ENCODE measurements around the gene GCSAM. TPM values are rescaled to one million over a fixed set of nuclear protein-coding genes. Genes with fewer than 3 reads are reported as not detected.

Gene GCSAM
- total RNA-seq, 1 donor from 2014 or later, result 0.90 TPM

DNA sequence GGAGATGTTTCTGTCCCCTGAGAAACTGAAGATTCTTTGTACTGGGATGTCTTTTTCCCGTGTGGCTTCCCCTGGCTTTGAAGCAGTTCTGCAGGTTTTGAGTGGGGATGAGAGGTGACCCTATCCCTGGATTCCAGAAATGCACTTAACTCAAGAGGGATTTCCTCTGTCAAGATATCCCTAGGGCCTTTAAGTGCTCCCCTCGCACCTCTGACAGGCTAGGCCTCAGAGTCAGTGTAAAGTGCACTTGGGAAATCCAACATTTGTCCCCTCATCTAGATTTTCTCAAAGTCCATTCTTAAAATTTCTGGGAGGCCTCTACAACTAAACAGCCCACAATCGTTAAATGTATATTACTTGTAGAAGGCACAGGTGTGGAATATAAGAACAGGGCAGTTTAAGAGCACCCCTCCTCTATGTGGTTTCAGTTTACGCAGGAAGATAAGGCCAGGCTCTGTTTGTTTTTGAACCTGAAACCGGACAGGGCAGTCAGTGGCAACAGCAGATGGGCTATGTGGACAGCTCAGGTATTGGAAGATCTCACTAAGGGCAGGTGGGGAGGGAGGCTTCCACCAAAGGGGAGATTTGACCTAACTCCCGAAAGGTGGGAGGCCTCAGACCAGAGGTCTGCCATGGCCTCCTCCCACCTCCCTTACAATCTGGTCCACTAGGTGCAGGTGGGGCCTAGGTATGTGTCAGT is 42.0 kb downstream of the GCSAM start:
- H3K36me3 ChIP-seq, result no peaks in the 10 kb centered on the region
- peaks cover 12% of the 10 kb centered on the region for H3K4me1 ChIP-seq
- ATAC-seq, result peak; percentile 10
- intact Hi-C loops (cut with DNase I), result no loop called here
- no peaks in the 10 kb centered on the region for H3K9me3 ChIP-seq
- no peak overlapping the region for H3K27ac ChIP-seq
- no peak for DNase-seq
- no peak for TF ChIP-seq CTCF (IDR thresholded peaks at IDR 0.05)
- no peak overlapping the region for H3K4me3 ChIP-seq
- no peaks in the 10 kb centered on the region for H3K27me3 ChIP-seq

- Histone ChIP-seq H3K4me1 (peaks cover 12% of the 10 kb centered on the region), H3K9me3 (no peaks in the 10 kb centered on the region), H3K4me3 (no peak overlapping the region), H3K36me3 (no peaks in the 10 kb centered on the region), H3K27me3 (no peaks in the 10 kb centered on the region), H3K27ac (no peak overlapping the region)
- intact Hi-C loops (cut with DNase I), result no loop called here
- ATAC-seq, result no peak
- DNase-seq, result no peak
- TF ChIP-seq CTCF (IDR thresholded peaks at IDR 0.05), result no peak
Observed at GRCh38 chr3:112089956-112090886, 42.8 kb downstream of the GCSAM start.

GRCh38 chr3:112088944-112089343 is 44.1 kb downstream of the GCSAM start:
- no peaks in the 10 kb centered on the region for H3K27me3 ChIP-seq
- no peak overlapping the region for H3K27ac ChIP-seq
- TF ChIP-seq CTCF (IDR thresholded peaks at IDR 0.05), result no peak
- no peak for DNase-seq
- ATAC-seq, result no peak
- H3K9me3 ChIP-seq, result no peaks in the 10 kb centered on the region
- intact Hi-C loops (cut with DNase I), result no loop called here
- no peak overlapping the region for H3K4me3 ChIP-seq
- H3K36me3 ChIP-seq, result no peaks in the 10 kb centered on the region
- H3K4me1 ChIP-seq, result peaks cover 12% of the 10 kb centered on the region

DNA sequence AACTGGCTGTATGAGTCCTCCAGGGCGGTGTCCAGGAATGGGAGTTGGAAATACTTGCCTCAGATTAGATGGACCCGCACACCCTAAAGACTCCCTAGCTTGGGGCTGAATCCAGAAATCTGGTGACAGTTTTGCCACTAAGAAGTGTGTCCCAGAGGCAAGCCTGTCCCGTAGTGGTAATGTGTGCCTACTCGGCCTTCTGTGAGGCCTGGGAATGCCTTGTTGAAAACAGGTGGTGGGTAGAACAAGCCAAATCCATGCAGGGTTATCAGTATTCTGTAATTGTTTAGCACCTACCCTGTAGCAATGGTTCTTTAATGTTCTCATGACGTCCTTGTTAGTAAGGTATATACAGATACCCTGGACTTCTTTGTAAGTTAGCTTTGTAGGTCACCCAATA is 45.3 kb downstream of the GCSAM start:
- Histone ChIP-seq H3K27me3 (no peaks in the 10 kb centered on the region), H3K9me3 (no peaks in the 10 kb centered on the region), H3K36me3 (no peaks in the 10 kb centered on the region), H3K4me3 (peak overlapping the region; percentile 63), H3K27ac (no peak overlapping the region), H3K4me1 (peaks cover 12% of the 10 kb centered on the region)
- intact Hi-C loops (cut with DNase I), result no loop called here
- no peak for ATAC-seq
- no peak for TF ChIP-seq CTCF (IDR thresholded peaks at IDR 0.05)
- DNase-seq, result no peak

DNA sequence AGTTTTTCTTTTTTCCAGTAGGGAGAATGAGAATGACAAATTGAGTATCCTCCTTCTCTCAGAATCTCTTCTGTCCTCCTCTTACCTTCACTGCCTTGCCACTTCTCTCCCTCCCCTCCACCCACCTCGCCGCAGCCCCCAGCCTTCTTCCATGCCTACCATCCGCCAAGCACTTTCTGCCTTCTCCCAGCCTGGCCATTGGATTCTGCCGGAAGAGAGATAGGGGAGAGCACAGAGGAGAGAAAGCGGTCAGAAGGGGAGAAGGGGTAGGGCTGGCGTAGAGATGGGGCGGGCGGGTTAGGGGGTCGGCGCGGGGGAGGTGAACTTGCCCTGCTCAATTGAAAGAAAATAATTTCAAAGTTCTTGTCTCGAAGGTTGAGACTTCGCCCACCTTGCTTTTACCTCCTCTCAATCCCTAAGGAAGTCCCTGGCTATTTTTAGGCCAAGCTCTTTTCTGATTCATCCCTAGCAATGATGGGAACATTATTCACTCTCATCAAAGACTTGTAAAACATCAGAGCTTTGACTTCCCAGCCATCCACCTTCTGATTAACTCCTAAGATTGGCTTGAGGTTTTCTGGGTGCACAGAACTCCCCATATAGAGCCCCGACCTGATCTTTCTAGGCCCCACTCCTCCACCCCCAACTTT is 46.0 kb downstream of the GCSAM start:
- intact Hi-C loops (cut with DNase I), result no loop called here
- DNase-seq (no peak), ATAC-seq (no peak)
- TF ChIP-seq CTCF (IDR thresholded peaks at IDR 0.05), result no peak
- H3K27me3 ChIP-seq, result no peaks in the 10 kb centered on the region
- peaks cover 9% of the 10 kb centered on the region for H3K4me1 ChIP-seq
- H3K36me3 ChIP-seq, result no peaks in the 10 kb centered on the region
- H3K9me3 ChIP-seq, result no peaks in the 10 kb centered on the region
- peak overlapping the region; percentile 63 for H3K4me3 ChIP-seq
- H3K27ac ChIP-seq, result peak overlapping the region; percentile 76

All from upper lobe of right lung (tissue), 1 donor.